GM12878 (cell line): ENCODE data around the gene KLF7. TPM values are rescaled to one million over a fixed set of nuclear protein-coding genes. Genes with fewer than 3 reads are reported as not detected.

Experiments used
- ASH2L ChIP-seq: fragments of 300-600, 200-600 bp; sonication (generic); IDR thresholded peaks from 2 replicates; pipeline ENCODE4 v1.6.1; 2017; ENCODE audit warnings: low read depth, mild to moderate bottlenecking, borderline replicate concordance
- ATF7 ChIP-seq: fragments of 450-650 bp; IDR thresholded peaks from 2 replicates; pipeline ENCODE4 v1.6.1; 2016; ENCODE audit warnings: low read depth, mild to moderate bottlenecking
- CHD2 ChIP-seq: IDR thresholded peaks from 2 replicates; pipeline ENCODE4 v1.6.1; 2011; ENCODE audit warnings: low read depth, low read length, improper control_type of control experiment, borderline replicate concordance
- CREB1 ChIP-seq: IDR thresholded peaks from 2 replicates; pipeline ENCODE4 v1.6.1; 2012; ENCODE audit warnings: low read depth, mild to moderate bottlenecking, inconsistent platforms
- IKZF2 ChIP-seq, 2 experiments: fragments of 450-650 bp; IDR thresholded peaks; 2 replicates each; pipeline ENCODE4 v1.6.1; 2017; ENCODE audit warnings: mild to moderate bottlenecking in 2 of 2, moderate library complexity in 2 of 2
- KDM1A ChIP-seq: fragments of 200-600 bp; sonication (generic); IDR thresholded peaks from 2 replicates; pipeline ENCODE4 v1.6.1; 2016; ENCODE audit warnings: borderline replicate concordance
- MEF2A ChIP-seq: IDR thresholded peaks from 2 replicates; pipeline ENCODE4 v1.6.1; 2011; ENCODE audit warnings: low read depth, mild to moderate bottlenecking, low read length, moderate library complexity; ENCODE audit not compliant: insufficient read depth
- POLR2AphosphoS5 ChIP-seq: IDR thresholded peaks from 2 replicates; pipeline ENCODE4 v1.6.1; 2011; ENCODE audit warnings: mild to moderate bottlenecking, low read length, inconsistent platforms
- RFX5 ChIP-seq: IDR thresholded peaks from 2 replicates; pipeline ENCODE4 v1.6.1; 2011; ENCODE audit warnings: low read depth, low read length, improper control_type of control experiment
- RUNX3 ChIP-seq: IDR thresholded peaks from 2 replicates; pipeline ENCODE4 v1.6.1; 2012; ENCODE audit warnings: low read length, inconsistent platforms
- SMC3 ChIP-seq: IDR thresholded peaks from 2 replicates; pipeline ENCODE4 v1.6.1; 2011; ENCODE audit warnings: low read length, improper control_type of control experiment, borderline replicate concordance
- TAF1 ChIP-seq: IDR thresholded peaks from 2 replicates; pipeline ENCODE4 v1.6.1; 2011; ENCODE audit warnings: mild to moderate bottlenecking, low read depth, low read length, borderline replicate concordance
- ZBTB4 ChIP-seq: fragments of 450-650 bp; formaldehyde crosslinking; IDR thresholded peaks from 2 replicates; pipeline ENCODE4 v1.4.0; 2022; ENCODE audit warnings: mild to moderate bottlenecking, moderate library complexity
- ZNF592 ChIP-seq: fragments of 450-650 bp; IDR thresholded peaks from 2 replicates; pipeline ENCODE4 v1.6.1; 2017; ENCODE audit warnings: mild to moderate bottlenecking, moderate library complexity
- ZNF687 ChIP-seq: fragments of 450-650 bp; IDR thresholded peaks from 2 replicates; pipeline ENCODE4 v1.6.1; 2017; ENCODE audit warnings: mild to moderate bottlenecking, moderate library complexity
- polyA plus RNA-seq, 11 experiments: library from polyadenylated mRNA; depleted of rRNA in 4 of 11; unstranded in 6 of 11; stranded (reverse) in 5 of 11; fragments of >200 nt; fragmentation: Nextera tagmentation in 4 of 11; fragmentation: Illumina TruSeq in 1 of 11; extraction: Ambion mirVana in 4 of 11; extraction: Trizol in 1 of 11; gene quantifications; 1 replicate in 1 of 11; 2 replicates in 10 of 11; pipeline versions ENCODE4 v1.2.1 to v1.2.3, GENCODE V29; 2011 to 2016; ENCODE audit warnings: inconsistent platforms in 2 of 11, missing spikeins in 2 of 11, low read depth in 1 of 11
- total RNA-seq, 4 experiments: library from RNA; depleted of rRNA in 3 of 4; stranded (reverse); fragments of >200 nt in 3 of 4; fragmentation: Illumina TruSeq in 1 of 4; extraction: Trizol in 1 of 4; gene quantifications; 2 replicates each; pipeline versions ENCODE4 v1.2.1 to v1.2.3, GENCODE V29; 2013 to 2021

KLF7 gene
- total and polyA plus RNA-seq, 10 of the 15 experiments (the other 5 are each of a cell fraction or from before 2014, with no cell fraction given) = 2.4 to 24.8 (median 8.5) TPM

- TF ChIP-seq ZNF687 (0 out of 2 replicates have a peak, but pooled peaks have one; percentile 10), ASH2L (no peak), CREB1 (peak; percentile 53; the same call in 1 of the 2 replicates), MEF2A (0 out of 2 replicates have a peak, but pooled peaks have one; percentile 41), SMC3 (0 out of 2 replicates have a peak, but pooled peaks have one; percentile 8), ZBTB4 (no peak), CHD2 (peak; percentile 61), ZNF592 (peak; percentile 22; the same call in 1 of the 2 replicates), ATF7 (0 out of 2 replicates have a peak, but pooled peaks have one; percentile 14), KDM1A (no peak), TAF1 (no peak), RUNX3 (peak; percentile 51), POLR2AphosphoS5 (peak; percentile 38; the same call in 1 of the 2 replicates), IKZF2 (IDR thresholded peaks at IDR 0.05) (peak; percentile 29 to 32; a peak in 1 of 4 replicates), RFX5 (no peak)
Measured at GRCh38 chr2:207143215-207144172, 22.3 kb downstream of the KLF7 start (continued).
